Erythroblast (primary cell): ENCODE data around the gene ANKRD44.
"Not testable (repeated sequence)": the region's sequence is repeated elsewhere in the genome, so short reads cannot be mapped to it uniquely, and the experiment has no call there.

ENCODE experiments used
- GATA1 ChIP-seq: IDR thresholded peaks from 2 replicates; pipeline ENCODE4 v1.6.1; 2011; ENCODE audit warnings: low read depth, mild to moderate bottlenecking, control low read depth, low read length, moderate library complexity
- POLR2A ChIP-seq: IDR thresholded peaks from 2 replicates; pipeline ENCODE4 v1.6.1; 2011; ENCODE audit warnings: mild to moderate bottlenecking, low read length

DNA sequence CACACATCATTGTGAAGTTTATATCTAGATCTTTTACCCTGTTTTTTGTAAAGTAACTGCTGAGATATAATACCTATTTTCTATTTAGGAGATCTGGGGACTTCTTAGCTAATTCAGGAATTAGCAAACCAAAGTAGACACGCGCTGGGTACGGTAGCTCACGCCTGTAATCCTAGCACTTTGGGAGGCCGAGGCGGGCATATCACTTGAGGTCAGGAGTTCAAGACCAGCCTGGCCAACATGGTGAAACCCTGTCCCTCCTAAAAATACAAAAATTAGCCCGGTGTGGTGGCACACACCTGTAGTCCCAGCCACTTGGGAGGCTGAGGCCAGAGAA, 23.0 kb downstream of the ANKRD44 start:
- not testable (repeated sequence) for TF ChIP-seq POLR2A, GATA1
